ENCODE measurements around the gene ANTXR1. TPM values are rescaled to one million over a fixed set of nuclear protein-coding genes. Genes with fewer than 3 reads are reported as not detected.

ANTXR1 gene
- total RNA-seq, 1 experiment from 2014 or later = 51.6 TPM

- no peak for DNase-seq (ENCODE audit: low read depth, low spot score)
- in situ Hi-C loops (cut with HindIII; ENCODE audit: low pct_unique_long_range_greater_than_20kb, low sequenced_read_pairs) = no loop called here
Measured at GRCh38 chr2:68994864-68995263, 18.1 kb upstream of the ANTXR1 start.

DNA sequence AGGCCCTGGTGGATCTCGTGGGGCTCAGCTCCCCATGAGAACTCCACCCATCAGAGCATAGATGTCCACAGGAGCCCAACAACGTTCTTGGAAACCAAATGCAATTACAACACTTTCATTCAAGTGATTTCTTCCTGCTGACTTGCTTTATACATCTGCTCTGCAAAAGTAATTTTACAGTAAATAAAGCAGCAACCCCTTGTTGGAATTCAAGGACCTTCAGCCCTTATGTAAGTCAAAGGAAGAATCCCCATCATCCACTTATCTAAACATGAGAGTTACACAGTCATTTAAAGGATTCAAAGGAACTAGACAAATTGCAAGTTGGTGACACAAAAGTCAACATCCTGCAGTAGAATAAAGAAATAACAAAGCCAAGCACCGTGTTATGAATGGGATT is 17.1 kb upstream of the ANTXR1 start:
- in situ Hi-C loops (cut with HindIII; ENCODE audit: low pct_unique_long_range_greater_than_20kb, low sequenced_read_pairs) = no loop called here

DNA sequence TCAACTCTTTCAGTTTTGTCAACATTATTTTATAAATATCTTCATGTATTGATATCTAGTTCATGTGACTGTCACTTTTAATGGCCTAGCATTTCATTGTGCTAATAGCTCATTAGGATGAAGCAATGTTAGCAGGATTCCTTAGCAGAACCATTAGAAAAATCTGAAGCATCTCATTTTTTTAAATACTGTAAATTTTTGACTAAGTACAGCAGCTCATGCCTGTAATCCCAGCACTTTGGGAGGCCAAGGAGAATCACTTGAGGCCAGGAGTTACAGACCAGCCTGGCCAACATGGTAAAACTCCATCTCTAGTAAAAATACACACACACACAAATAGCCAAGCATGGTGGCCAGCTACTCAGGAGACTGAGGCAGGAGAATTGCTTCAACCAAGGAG is 15.6 kb upstream of the ANTXR1 start:
- DNase-seq (ENCODE audit: low read depth, low spot score) = no peak
- in situ Hi-C loops (cut with HindIII; ENCODE audit: low pct_unique_long_range_greater_than_20kb, low sequenced_read_pairs) = no loop called here

More for the DNA sequence above, 17.1 kb upstream of the ANTXR1 start:
- DNase-seq (ENCODE audit: low read depth, low spot score) = no peak

DNA sequence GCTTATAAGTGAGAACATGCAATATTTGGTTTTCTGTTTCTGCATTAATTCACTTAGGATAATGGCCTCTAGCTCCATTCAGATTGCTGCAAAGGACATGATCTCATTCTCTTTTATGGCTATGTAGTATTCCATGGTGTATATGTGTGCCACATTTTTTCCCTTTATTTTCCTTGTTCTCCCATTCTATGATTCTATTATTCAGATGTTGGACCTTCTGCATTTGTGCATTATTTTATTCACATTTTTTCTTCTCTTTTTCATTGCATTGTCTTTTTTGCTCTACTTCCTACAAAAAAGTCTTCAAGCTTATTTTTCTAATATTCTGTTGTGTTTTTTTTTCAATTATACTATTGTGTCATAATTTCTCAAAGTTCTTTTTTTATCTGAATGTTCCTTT is 11.1 kb upstream of the ANTXR1 start:
- no peak for DNase-seq (ENCODE audit: low read depth, low spot score)
- in situ Hi-C loops (cut with HindIII; ENCODE audit: low pct_unique_long_range_greater_than_20kb, low sequenced_read_pairs) = no loop called here

- DNase-seq (ENCODE audit: low read depth, low spot score) = no peak
- in situ Hi-C loops (cut with HindIII; ENCODE audit: low pct_unique_long_range_greater_than_20kb, low sequenced_read_pairs) = no loop called here
Measured at GRCh38 chr2:69003731-69004130, 9.2 kb upstream of the ANTXR1 start.

DNA sequence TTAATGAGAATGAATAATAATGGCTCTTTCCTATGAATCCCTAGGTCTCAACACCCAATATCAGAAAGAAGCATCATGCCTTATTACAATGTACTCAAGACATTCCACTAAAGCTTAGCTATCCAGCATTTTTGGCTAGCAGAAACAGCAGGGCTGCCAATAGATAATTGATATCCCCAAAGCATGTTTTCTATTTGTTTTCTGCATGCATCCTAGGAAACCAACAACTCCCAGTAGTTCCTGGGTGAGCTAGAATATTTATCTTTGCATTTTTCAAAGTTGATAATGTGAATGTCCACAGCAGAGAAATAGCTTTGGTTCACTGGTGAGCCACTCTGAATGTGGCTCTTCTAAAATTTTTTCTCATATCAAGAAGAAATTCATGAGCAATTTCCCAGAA is 5.8 kb upstream of the ANTXR1 start:
- DNase-seq (ENCODE audit: low read depth, low spot score) = no peak
- in situ Hi-C loops (cut with HindIII; ENCODE audit: low pct_unique_long_range_greater_than_20kb, low sequenced_read_pairs) = no loop called here

GRCh38 chr2:69007603-69008002 is 5.4 kb upstream of the ANTXR1 start:
- in situ Hi-C loops (cut with HindIII; ENCODE audit: low pct_unique_long_range_greater_than_20kb, low sequenced_read_pairs) = no loop called here
- DNase-seq (ENCODE audit: low read depth, low spot score) = no peak

DNA sequence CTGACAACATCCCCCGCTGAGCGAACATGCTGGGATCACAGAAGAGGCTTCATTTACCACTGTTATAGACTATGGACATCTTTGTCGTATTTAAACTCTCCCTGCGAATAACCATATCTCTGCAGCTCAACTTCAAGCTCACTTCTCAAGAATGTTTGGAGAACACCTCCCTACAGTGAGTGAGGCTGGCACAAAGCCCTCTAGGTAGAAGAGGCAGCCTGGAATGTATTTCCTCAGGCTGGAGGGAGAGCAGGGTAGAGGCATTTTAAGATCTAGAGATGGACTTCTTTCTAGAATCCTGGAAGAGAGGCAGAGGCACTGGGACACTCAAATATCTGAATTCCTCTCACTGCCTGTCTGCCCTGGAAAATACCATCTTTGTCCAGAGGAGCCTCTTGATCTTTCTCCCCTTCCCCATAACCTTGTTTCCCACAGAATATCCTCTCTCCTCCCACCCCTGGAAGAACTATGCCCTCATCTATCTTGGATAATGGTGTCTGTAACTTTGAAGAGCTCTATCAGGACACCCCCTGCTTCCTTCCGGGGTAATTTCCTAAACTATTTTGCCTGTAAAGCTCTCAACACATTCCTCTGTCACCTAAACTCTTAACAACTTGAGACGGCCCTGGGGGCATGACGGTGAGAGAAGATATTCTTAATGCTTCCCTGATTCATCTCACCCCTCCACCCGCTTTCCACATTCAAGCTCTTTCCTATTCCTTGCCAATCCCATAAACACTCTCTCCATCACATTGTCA is 2.4 kb upstream of the ANTXR1 start:
- no peak for DNase-seq (ENCODE audit: low read depth, low spot score)
- in situ Hi-C loops (cut with HindIII; ENCODE audit: low pct_unique_long_range_greater_than_20kb, low sequenced_read_pairs) = no loop called here

DNA sequence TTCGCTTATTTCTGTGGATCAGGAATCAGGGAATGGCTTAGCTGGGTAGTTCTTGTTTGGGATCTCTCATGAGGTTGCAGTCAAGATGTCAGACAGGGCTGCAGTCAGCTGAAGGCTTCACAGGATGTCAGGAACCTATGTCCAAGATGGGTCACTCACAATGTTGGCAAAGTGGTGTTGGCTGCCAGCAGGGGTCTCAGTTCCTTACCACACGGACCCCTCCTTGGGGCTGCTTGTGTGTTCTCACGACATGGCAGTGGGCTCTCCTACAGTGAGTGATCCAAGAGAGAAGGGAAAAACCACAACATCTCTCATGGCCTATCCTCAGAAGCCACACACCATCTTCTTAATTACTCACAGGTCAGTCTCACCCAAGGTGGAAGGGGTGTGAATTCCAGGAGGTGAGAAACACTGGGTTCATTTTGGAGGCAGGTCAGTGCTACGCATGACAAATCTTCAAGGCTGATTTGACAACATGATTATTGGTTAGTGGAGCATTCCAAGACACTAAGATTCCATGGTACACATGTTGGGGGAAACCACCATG is 1.3 kb upstream of the ANTXR1 start:
- in situ Hi-C loops (cut with HindIII; ENCODE audit: low pct_unique_long_range_greater_than_20kb, low sequenced_read_pairs) = no loop called here
- DNase-seq (ENCODE audit: low read depth, low spot score) = no peak

GRCh38 chr2:69012310-69013141 is 453 bp upstream of the ANTXR1 start:
- in situ Hi-C loops (cut with HindIII; ENCODE audit: low pct_unique_long_range_greater_than_20kb, low sequenced_read_pairs) = no loop called here
- DNase-seq (ENCODE audit: low read depth, low spot score) = peak; percentile 87

- in situ Hi-C loops (cut with HindIII; ENCODE audit: low pct_unique_long_range_greater_than_20kb, low sequenced_read_pairs) = no loop called here
- peak; percentile 60 for DNase-seq (ENCODE audit: low read depth, low spot score)
Measured at GRCh38 chr2:69013840-69014821, 1.2 kb downstream of the ANTXR1 start.

DNA sequence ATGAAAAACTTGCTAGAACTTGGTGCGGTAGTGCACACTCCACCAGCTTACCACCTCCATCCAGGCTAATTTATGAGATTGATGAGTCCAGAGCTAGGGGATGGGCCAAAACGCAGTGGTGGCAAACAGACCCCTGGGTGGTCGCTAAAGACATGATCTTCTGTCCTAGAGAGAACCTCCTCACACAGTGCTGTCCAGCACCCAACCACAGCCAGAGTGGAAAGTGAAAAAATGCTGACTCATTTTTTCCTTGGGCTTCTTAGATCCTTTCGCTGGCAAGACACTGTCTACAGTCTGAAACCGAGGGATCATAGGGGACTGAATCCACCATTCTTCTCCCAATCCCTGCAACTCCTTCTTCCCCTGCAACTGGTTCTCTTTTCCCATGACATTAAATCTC is 4.1 kb downstream of the ANTXR1 start:
- in situ Hi-C loops (cut with HindIII; ENCODE audit: low pct_unique_long_range_greater_than_20kb, low sequenced_read_pairs) = no loop called here
- DNase-seq (ENCODE audit: low read depth, low spot score) = peak; percentile 61

- in situ Hi-C loops (cut with HindIII; ENCODE audit: low pct_unique_long_range_greater_than_20kb, low sequenced_read_pairs) = no loop called here
- DNase-seq (ENCODE audit: low read depth, low spot score) = no peak
Measured at GRCh38 chr2:69017835-69018234, 4.9 kb downstream of the ANTXR1 start.

DNA sequence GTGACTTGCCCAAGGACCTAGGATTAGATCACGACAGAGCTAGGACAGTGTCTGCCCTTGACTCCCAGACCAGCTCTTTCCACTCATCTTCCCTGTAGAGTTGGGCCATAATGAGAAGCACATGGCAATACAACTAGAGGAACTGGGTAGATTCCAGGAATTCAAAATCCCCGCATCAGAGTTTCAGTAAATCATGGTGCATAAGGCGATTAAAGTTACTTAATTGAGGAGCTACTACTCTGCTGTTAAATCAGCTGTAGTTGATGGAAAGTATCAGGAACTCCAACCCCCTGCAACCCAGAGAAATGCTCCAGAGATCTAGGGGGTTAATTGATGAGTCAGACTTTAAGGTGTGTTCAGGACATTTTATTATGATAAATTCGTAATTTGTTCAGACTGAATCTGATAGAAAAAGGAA is 5.7 kb downstream of the ANTXR1 start:
- DNase-seq (ENCODE audit: low read depth, low spot score) = no peak
- in situ Hi-C loops (cut with HindIII; ENCODE audit: low pct_unique_long_range_greater_than_20kb, low sequenced_read_pairs) = no loop called here

DNA sequence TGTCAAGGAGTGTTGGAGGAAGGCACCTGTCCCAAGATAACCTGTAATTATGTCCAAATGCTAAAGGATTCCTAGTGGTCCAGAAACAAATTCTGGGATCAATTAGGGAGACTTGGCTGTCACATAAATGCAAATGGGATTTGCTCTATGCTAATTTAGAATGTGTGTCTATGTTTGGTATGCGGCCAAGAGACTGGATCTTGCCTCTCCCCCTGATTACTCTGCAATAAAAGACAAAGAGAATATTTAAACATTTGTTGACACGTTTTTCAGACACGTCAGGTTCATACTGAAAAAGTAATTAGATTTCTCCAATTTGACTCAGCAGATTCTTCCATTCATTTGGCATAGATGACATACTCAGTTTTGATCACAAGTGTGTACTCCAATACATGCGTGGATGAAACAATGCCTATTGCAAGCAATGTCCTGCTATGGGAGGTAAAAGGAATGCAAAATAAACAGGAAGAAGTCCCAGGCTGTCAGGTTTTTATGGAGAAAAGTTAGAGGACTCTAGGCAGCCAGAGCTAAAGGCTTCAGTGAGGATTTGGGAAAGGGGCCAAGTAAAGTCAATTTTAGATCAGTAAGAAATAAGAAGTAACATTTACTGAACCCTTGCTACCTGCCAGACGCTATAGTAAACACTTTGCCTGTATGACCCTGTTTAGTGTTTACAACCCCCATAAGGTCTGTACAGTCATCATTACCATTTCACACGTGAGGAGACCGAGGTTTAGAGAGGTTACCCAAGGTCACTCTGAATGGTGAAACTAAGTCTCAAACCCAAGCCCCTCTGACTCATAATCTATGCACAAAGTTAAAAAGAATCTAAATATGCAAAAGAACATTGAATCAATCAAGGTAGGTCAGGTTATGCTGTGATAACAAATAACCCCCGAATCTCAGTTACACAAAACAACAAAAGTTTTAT is 7.8 kb downstream of the ANTXR1 start:
- DNase-seq (ENCODE audit: low read depth, low spot score) = no peak
- in situ Hi-C loops (cut with HindIII; ENCODE audit: low pct_unique_long_range_greater_than_20kb, low sequenced_read_pairs) = no loop called here

DNA sequence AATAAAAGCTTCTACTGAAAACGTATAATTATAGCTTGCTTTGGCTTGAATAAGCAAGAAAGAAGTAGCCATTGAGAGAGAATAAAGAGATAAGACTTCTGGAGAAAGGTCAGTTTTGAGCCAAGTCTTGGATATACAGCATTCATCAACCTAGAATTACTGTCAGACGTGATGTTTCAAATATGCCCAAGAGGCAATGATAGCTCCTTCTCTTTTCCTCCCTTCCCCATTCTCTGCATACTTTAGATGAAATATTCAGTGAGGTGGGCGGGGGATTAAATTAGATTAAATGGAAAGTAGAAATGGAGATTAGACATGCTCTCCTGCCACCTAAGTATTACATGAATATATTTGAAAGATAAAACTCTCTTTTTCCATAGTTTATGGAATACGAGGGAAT is 8.7 kb downstream of the ANTXR1 start:
- in situ Hi-C loops (cut with HindIII; ENCODE audit: low pct_unique_long_range_greater_than_20kb, low sequenced_read_pairs) = no loop called here

GRCh38 chr2:69022548-69022947 is 9.6 kb downstream of the ANTXR1 start:
- no peak for DNase-seq (ENCODE audit: low read depth, low spot score)
- in situ Hi-C loops (cut with HindIII; ENCODE audit: low pct_unique_long_range_greater_than_20kb, low sequenced_read_pairs) = no loop called here

More for the DNA sequence above, 8.7 kb downstream of the ANTXR1 start:
- DNase-seq (ENCODE audit: low read depth, low spot score) = no peak

Data from SK-MEL-5 (cell line).